ENCODE measurements around the gene MYZAP. TPM values are rescaled to one million over a fixed set of nuclear protein-coding genes. Genes with fewer than 3 reads are reported as not detected.

The MYZAP gene
- total RNA-seq, 1 donor from 2014 or later, result 3.5 TPM

DNA sequence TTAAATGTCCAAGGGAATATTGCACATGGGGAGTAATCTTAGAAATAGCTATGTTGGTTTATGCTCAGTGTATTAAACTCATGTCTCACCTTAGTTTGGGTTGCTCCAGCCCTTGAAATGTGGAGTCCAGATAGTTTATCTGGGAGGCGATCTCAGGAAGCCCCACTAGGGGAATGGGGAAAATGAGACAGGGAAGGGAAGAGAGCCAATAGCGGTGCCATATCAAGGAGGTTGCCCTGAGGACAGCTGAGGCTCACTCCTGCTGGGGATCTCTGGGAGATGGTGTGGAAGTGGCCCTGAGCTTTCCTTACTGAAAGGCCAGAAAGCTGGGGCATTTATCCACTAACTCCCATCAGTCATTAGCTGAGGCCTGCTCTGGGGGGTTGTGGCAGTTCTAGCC lies 71.6 kb downstream of the MYZAP start:
- no peak for DNase-seq

DNA sequence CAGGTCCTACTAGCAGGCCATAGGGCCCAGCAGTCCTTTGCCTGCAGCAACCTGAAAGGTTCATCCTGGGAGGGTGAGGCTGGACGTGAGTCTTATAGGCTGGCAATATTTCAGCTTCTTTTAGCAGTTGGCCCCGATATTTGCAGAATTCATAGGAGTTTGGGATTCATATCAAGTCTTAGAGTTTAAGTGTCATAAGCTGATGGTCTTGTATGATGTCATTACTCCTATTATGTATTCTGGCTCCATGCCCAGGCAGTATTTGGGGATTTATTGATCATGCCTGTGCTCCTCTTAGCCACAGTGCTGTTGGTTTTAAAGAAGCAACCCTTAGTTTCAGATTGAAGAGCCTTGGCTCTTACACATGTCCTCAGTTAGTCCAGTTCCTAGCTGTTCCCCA lies 73.5 kb downstream of the MYZAP start:
- DNase-seq, result no peak

DNA sequence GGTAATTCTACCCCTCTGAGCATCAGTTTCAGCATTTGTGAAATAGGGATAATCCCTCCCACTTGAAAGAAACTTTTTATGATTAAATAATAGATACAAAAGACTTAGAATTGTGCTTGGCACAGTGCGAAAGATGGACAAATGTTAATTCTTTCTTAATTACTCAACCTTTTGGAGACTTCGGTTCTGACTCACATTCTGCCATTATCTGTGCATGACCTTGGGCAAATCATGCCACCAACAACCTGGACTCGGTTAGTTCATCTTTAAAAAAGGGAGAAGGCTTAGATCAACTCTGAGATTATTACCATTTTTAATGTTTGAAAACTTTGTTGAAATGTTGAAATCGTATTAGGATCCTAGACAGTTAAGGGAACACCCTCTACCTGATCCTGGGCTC lies 74.2 kb downstream of the MYZAP start:
- no peak for DNase-seq

DNA sequence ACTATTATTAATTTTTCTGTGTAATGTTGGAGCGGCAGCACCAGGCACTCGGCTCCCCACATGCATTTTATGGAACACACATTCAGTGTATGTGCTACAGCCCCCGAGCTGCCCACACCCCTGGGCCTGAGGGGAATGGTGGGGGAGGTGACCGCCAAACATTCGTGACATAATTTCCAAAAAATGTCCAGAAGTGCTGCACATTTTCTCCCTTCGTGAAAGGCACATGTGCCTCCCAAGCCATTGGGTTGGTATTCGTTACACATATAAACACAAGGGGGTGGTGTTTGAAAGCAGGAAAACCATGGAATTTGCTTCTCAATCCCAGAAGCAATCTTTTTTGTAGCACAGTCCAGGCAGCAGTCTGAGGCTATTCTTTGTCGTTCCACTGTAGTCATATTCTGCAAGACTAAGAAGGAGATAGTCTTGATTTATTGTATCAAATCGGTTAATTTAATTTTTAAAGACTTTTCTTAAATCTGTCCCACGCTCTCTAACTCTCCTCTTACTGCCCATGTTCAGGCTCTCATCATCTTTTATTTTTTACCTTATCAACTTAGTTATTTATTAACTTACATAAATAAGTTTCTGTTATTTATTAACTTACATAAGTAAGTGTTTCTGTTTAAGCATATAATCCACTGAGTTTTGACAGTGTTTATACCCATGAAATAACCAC lies 75.6 kb downstream of the MYZAP start:
- DNase-seq, result peak; percentile 82

DNA sequence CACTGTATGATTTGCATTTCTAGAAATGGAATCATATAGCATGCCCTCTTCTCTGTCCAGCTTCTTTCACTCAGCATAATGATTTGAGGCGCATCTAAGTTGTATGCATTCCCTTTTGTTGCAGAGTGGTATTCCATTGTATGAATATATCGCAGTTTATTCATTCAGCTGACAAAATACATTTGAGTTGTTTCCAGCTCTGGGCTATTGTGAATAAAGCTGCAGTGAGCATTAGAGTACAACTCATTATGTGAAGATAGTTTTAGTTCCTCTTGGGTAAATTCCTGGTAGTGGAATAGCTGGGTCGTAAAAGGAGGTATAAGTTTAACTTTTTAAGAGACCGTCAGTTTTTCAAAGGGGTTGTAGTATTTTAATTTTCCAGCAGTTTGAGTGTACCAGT lies 76.3 kb downstream of the MYZAP start:
- DNase-seq, result no peak

DNA sequence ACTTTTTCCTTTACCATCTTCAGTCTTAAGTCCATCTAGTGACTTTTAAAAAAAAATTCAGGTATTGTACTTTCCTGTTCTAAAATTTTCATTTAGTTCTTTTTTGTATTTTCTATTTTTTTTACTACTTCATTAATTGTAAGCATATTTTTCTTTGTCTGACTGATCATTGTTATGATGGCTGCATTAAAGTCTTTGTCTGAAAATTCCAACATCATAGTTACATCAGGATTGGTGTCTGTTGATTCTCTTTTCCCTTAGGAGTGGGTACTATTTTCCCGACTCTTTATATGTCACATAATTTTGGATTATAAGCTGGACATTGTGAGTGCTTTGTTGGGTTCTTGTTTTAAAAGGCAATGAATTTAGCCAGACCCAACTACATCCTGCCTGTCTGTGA lies 79.9 kb downstream of the MYZAP start:
- no peak for DNase-seq

DNA sequence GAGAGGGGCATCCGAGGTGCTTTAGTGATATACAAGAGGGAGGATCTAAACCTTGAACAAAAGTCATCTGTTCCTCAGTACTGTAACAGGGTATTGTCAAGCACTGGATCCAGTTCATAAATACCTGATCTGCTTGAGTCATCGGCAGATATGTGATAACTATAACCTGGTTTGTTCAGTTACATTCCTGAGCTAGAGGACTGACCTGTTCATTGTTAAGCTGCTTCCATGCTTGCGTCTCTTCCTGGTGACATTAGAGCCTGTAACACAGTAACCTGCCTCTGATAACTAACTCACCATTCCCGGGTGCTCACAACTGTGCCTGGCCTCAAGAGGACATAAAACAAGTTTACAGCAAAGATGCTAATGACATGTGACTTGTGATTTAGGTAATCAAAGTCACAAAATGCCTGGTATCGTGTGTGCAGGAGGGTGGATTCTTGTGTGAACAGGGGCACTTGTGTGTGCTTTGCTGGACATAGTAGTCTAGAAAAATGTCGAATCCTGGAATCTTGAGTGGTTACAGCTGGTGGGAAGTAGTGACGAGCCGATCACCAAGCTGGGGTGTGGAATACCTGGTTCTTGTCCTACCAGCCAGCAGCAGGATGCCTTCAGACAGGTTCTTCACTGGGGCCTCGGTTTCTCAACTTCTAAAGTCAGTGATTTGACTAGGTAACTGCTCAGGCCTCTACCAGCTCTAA lies 83.9 kb downstream of the MYZAP start:
- DNase-seq, result no peak

DNA sequence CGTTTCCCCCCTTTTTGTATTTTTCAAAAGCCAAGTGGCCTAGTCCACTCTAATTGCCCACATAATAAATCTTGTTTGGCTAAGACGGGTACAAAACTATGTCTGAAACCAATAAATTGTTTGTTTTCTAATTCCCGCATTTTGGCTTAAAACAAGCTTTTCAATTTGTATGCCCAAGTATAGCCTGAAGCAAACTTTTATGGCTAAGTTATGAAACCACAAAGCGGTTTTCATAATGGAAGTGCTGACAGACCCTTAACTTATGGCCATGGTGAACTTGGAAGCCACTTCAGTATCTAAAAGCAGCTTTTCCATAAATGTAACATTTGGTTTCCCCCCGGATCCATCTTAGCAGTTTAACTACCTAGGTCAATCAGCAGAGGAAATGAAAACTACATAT lies 84.9 kb downstream of the MYZAP start:
- no peak for DNase-seq

DNA sequence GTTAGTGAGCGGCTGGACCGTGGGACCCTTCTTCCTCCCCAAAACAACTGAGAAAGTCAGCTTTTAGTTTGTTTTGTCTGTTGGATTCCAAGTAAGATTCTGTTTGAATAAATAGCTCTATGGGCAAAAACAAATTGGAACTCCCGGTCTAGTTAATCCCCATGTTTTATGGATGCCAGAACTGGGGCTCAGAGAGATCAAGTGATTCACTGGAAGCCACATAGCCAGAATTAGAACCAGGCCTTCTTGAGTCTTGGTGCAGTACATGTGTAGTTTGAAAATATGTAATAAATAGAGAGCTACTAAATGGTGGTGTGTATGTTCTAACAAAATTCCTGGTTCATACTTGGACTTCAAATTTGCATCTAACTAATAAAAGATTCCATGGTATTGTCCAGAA lies 85.5 kb downstream of the MYZAP start:
- DNase-seq, result no peak

DNA sequence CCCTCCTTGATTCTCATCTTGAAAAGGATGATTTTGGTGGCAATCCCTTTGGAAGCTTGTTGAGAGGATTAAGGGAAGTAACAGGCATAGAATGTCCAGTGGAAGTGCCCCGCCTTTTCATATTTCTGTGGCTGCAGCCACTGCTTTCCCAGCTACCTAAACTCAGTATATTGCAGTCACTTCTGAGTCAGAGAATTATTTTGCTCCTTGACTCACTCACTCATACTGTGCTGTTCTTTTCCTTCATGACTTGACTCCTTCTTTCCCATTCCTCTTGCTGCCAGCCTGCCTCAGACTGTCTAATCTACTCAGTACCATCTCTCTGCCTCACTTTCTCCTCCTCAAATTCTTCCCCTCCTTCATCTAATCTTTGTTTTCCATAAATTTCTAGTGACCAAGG lies 88.3 kb downstream of the MYZAP start:
- DNase-seq, result no peak

DNA sequence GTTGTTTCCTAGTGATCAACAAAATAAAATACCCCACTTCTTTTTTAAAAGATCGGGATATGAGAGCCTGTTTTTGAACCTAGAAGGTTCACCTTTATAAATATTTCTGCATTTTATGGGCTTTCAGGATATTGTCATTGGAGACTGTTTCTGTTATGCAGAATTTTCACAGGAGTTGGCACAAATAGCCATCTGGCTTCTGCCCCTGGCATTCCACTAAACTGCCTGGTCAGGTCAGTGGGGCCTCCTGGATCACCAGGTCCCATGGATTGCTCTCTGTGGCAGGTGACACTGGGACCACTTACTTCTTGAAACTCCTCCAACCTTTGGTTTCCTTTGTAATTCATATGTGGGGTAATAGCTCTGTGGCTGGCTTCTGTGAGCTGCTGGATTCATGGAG lies 89.3 kb downstream of the MYZAP start:
- no peak for DNase-seq

DNA sequence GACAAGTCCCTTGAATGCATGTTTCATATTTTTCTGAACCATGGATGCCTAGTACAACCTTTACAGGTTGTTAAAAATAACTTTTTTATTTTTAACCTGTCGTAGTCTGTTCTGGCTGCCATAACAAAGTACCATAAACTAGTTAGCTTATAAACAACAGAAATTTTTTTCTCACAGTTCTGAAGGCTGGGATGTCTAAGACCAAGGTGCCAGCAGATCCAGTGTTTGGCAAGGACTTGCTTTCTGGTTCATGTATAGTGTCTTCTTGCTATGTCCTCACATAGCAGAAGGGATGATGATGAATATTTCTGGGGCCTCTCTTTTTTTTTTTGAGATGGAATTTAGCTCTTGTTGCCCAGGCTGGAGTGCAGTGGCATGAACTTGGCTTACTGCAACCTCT lies 91.8 kb downstream of the MYZAP start:
- DNase-seq, result no peak

DNA sequence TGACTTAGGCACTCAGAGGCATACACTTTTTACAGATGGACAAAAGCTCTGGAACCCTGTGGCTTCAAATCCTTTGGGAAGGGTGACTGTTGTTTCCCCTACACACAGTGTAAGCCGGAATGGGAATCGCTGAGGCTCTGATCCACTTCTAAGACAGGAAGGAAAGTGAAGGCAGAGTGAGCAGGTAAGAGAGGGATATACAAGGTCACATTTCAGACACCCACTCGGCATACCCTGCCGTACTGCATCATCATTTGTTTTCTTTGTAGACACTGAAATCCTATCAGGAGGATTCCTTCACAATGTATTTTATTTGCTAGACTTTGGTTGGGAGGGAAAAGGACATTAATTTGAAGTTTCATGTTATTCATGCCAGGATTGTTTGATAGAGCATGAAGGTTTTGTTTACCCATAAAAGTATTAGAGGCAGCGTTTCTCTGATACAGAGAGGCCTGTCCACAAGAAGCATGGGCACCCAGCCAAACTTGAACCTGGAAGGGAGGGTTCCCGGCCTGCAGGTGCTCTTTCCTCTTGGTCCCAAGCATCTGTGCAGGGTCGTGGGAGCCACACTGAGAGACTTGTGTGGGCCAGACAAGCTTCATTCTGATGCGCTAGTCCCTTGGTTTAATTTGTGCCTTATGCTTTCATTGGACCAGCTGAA lies 92.9 kb downstream of the MYZAP start:
- no peak for DNase-seq

DNA sequence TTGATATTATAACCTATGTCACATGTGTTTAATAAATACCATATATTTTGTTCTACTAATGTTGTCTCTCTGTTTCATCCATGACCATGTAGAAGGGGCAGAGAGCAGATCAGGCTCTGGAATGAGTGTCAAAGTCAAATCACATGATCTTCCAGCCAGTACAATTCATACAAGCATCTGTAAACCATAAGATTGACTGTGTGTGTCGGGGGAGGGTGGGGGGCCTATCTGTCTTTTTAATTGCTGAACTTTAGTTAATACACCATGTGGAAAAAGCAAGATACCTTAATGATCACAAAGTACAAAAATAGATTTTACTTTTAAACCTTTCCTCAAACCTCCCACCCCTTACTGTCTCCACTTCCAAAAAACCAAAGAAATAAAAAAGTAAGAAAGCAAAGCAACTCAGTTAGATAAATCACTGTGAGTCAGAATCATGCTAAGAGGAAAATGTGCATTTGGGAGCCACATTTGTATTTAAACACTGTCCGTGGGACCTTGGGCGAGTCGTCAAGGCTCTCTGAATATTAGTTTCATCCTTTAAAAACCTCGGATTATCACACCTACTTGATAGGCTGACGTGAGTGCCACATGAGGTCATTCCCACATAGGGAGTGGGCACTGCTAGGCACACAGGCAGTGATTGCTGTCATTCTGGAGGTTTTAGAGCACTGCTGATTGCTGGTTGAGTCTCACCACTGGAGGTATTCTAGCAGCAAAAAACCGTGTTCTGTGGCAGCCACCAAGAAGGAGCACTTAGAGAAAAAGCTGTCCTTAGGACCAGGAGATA lies 93.8 kb downstream of the MYZAP start:
- no peak for DNase-seq

DNA sequence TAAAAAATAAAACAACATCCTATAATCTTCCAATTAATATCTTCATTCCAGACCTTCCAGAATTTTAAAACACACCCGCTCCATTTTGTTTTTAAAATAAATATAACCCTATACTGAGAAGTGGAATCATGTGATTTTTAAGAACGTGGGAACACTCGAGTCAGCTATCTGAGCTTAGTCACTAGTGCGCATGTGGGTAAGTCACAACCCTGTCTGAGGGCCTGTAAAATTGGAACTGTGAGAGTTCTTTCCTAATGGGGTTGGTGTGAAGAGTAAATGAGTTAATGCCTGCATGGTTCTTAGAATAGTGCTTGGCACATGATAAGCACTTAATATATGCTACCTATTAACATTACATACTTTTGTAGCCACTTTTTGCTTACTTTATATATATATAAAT lies 95.0 kb downstream of the MYZAP start:
- no peak for DNase-seq

DNA sequence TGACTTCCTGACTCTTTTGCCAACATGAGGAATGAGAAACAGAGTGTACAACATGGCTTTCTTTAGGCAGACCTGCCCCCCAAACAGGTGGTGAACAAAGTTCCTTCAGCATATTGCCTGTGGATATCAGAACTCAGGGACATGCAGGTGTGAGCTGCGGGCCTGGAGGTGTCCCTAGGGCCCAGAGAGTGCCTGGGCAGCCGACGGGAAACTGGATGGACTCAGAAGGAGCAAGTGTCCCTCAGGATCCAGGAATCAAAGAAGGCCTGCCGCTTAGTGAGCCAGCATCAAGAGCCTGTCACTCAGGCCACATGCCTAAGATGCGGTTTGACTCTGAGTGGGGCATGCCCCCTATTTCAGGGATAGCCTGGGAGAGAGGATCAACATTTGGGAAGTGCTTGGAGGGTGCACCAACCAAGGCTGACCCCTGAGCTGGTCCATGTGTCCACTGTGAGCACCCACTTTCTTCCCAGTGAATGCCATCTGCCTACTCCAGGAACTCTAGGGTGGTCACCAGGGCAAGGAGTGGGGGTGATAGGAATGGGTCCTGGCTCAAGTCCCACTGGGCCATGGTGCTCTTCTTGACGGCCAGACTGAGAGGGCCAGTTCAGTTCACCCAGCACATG lies 98.8 kb downstream of the MYZAP start:
- DNase-seq, result no peak

DNA sequence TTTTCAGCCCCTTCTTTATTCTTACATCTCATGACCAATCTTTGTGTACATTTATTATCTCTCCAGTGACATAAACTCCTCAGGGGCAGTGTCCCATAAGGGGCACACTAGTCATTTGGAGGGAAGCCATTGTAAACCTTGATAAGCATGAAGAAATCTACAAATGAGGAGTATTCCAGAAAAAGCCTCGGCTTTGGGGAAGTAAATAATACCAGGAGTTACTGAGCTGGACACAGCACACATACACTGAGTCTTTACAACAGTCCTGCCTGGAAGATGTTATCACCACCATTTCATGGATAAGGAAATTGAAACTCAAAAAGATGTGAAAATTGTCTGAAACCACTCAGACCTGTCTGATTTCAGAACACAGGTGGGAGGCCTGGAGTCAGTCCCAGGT lies 99.4 kb downstream of the MYZAP start:
- no peak for DNase-seq

DNA sequence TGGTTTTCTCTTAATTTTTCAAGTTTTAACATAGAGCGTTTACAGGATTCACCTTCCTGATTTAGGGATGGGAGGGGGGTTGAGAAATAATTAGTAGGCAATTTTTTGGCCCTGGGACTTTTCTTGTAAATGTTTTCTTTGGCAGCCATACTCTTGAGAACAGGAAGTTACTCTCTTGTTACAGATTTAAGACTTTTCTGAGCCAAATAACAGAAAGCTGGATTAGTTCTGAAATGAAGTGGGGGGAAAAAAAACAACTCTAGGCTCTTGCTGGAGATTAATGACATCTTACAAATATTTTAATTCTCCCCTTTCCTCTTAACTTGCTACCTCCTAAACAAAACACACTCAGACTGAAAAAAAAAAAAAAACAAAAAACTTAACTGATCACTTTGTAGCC lies 101.0 kb downstream of the MYZAP start:
- peak; percentile 37 for DNase-seq

DNA sequence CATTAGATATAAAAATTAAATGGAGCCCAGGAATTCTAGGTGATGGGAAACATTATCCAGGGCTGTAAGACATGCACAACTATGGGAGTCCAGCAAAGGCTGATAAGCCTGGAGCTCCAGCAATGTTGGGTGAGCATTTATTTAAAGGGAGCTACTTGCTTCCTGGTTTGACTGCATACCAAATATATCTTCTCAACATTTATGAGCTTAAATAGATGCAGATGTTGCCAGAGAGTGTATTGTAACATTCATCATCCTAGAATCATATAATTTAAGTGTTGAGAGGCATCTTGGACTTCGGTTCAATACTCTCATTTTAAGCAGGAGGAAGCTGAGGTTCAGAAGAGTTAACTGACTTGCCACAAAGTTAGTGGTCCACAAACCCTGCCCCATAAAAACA lies 102.6 kb downstream of the MYZAP start:
- no peak for DNase-seq

DNA sequence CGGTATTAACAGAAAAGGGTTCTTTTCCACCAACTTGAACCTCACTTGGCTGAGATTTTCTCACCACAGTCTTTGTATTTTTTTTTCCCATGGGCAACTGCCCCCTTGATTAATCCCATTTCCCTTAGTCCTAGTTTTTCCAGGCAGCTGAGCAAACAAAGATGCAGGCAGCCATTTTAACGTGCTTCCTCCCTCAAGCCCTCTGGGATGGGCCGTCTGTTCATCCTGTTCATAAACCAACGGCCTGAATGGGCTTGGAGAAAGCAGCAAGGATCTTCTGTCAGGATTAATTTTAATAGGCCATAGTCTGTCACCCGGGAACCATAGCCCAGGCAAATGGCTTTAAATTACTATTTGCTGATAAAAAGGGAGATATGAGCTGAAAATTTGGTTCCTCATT lies 104.4 kb downstream of the MYZAP start:
- no peak for DNase-seq

DNA sequence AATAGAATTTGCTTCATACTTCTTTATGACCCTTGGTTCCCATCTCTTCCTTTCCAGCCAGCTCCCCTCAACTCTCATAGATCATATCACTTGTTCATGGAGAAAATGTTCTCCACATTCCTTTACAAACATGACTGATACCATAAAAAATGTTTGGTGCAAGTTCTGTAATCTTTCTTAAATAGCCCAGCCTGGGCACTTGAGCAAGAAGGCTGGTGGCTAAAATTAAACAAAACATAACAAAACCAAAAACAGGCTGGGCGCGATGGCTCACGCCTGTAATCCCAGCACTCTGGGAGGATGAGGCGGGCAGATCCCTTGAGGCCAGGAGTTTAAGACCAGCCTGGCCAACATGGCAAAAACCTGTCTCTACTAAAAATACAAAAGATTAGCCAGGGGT lies 105.9 kb downstream of the MYZAP start:
- DNase-seq, result no peak

DNA sequence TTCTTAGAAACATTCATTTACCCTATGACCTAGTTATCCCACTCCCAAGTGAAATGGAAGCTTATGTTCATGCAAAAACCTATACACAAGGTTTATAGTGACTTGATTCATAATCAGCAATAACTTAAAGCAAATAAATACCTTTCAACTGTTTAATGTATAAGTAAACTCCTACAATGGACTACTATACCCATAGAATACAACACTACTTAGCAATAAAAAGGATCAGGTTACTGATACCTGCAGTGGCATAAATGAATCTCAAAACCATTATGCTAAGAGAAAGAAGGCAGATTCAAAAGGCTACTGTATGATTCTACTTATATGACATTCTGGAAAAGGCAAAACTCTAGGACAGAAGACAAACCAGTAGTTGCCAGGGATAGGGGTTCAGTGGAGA lies 106.5 kb downstream of the MYZAP start:
- no peak for DNase-seq

DNA sequence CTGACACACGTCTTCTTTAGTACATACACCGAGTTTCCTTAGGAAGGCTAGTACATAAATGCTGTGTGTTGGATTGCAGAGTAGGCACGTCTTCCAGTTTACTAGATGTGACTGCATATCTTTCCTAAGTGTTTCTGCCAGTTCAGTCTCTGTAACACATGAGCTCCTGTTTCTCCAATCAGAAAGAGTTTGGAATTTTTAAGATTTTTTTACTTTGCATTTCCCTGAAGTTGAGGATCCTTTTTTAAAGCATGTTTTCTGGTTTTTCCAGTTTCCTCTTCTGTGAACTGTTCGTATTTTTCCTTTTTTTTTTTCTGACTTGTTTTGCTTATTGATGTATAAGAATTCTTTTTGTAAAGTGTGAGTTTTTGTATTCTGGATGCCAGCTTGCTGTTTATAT lies 107.3 kb downstream of the MYZAP start:
- no peak for DNase-seq
